Body of pancreas (tissue), 4 donors: ENCODE results near the gene DOK6. TPM values are rescaled to one million over a fixed set of nuclear protein-coding genes. Genes with fewer than 3 reads are reported as not detected.

Source experiments
- ATAC-seq: fragments of 150-250 bp; one replicate; pipeline ENCODE4 v1.9.1; 2016
- DNase-seq, 4 donors: peaks; one replicate each; pipeline ENCODE4 v3.0.0-alpha.2; 2019
- H3K27ac ChIP-seq, 4 donors: fragments of 200-600 bp; sonication (generic); 1 replicate in 3 of 4; 2 replicates in 1 of 4; pipeline versions ENCODE4 v1.5.1 to v1.6.1; 2016 to 2019; ENCODE audit warnings: mild to moderate bottlenecking in 1 of 4, mixed read lengths in 1 of 4, moderate library complexity in 1 of 4
- H3K27me3 ChIP-seq, 2 donors: fragments of 200-600 bp; sonication (generic); one replicate each; pipeline ENCODE4 v1.6.0; 2016; ENCODE audit warnings: mild to moderate bottlenecking in 1 of 2
- H3K36me3 ChIP-seq, 2 donors: fragments of 200-600 bp; sonication (generic); replicated peaks in 1 of 2; 2 replicates each; pipeline ENCODE4 v1.5.1; 2016; ENCODE audit warnings: low read depth in 2 of 2; ENCODE audit not compliant: insufficient read depth in 1 of 2
- H3K4me1 ChIP-seq: fragments of 200-600 bp; sonication (generic); one replicate; pipeline ENCODE4 v1.6.0; 2016
- H3K4me3 ChIP-seq, 2 donors: fragments of 200-600 bp; sonication (generic); 1 replicate in 1 of 2; 2 replicates in 1 of 2; pipeline ENCODE4 v1.5.1; 2016 to 2019
- H3K9me3 ChIP-seq, 3 donors: fragments of 200-600 bp; sonication (generic); 1 replicate in 2 of 3; 2 replicates in 1 of 3; pipeline ENCODE4 v1.5.1; 2016
- POLR2A ChIP-seq, 3 donors: fragments of 450-650 bp; IDR thresholded peaks; one replicate each; pipeline ENCODE4 v1.6.1; 2016; ENCODE audit warnings: antibody characterized with exemption in 3 of 3, mild to moderate bottlenecking in 2 of 3
- WGBS, 2 donors: methylation state at CpG; one replicate each; pipeline ENCODE4 v1.1.5; 2017; 5-methylcytosine and 5-hydroxymethylcytosine counted together
- intact Hi-C: fragments of 100-400 bp; cut with DNase I; formaldehyde crosslinking; loops from one replicate; pipeline ENCODE4 v1.15.1; 2023
- total RNA-seq, 2 donors: library from RNA; depleted of rRNA; stranded (reverse); fragments of >200 nt; gene quantifications; one replicate each; pipeline ENCODE4 v1.1.0, GENCODE V29; 2016
- TF ChIP-seq, protein P1 (sequence below), 7 experiments: fragments of 450-650 bp in 4 of 7; fragments of 200-600 bp in 3 of 7; sonication (generic) in 3 of 7; IDR thresholded peaks; one replicate each; pipeline ENCODE4 v1.5.1; 2016 to 2019; ENCODE audit warnings: antibody characterized with exemption in 7 of 7

Gene DOK6
- total RNA-seq, 2 donors from 2014 or later = under 0.01 to 0.66 TPM

GRCh38 chr18:69574401-69574800 is 173.7 kb downstream of the DOK6 start:
- H3K27me3 ChIP-seq = no peaks in the 10 kb centered on the region
- no peaks in the 10 kb centered on the region for H3K9me3 ChIP-seq
- no peaks in the 10 kb centered on the region for H3K4me1 ChIP-seq
- ATAC-seq (no peak), DNase-seq (no peak)
- WGBS, 2 donors = 58 to 62% methylated on average over 2 of the region's 2 CpGs
- no peaks in the 10 kb centered on the region for H3K36me3 ChIP-seq
- TF ChIP-seq POLR2A (IDR thresholded peaks at IDR 0.05) = no peak
- TF ChIP-seq, protein P1, sequence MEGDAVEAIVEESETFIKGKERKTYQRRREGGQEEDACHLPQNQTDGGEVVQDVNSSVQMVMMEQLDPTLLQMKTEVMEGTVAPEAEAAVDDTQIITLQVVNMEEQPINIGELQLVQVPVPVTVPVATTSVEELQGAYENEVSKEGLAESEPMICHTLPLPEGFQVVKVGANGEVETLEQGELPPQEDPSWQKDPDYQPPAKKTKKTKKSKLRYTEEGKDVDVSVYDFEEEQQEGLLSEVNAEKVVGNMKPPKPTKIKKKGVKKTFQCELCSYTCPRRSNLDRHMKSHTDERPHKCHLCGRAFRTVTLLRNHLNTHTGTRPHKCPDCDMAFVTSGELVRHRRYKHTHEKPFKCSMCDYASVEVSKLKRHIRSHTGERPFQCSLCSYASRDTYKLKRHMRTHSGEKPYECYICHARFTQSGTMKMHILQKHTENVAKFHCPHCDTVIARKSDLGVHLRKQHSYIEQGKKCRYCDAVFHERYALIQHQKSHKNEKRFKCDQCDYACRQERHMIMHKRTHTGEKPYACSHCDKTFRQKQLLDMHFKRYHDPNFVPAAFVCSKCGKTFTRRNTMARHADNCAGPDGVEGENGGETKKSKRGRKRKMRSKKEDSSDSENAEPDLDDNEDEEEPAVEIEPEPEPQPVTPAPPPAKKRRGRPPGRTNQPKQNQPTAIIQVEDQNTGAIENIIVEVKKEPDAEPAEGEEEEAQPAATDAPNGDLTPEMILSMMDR (IDR thresholded peaks at IDR 0.05) = no peak
- no peak overlapping the region for H3K4me3 ChIP-seq
- no peak overlapping the region for H3K27ac ChIP-seq
- intact Hi-C loops = no loop called here

DNA sequence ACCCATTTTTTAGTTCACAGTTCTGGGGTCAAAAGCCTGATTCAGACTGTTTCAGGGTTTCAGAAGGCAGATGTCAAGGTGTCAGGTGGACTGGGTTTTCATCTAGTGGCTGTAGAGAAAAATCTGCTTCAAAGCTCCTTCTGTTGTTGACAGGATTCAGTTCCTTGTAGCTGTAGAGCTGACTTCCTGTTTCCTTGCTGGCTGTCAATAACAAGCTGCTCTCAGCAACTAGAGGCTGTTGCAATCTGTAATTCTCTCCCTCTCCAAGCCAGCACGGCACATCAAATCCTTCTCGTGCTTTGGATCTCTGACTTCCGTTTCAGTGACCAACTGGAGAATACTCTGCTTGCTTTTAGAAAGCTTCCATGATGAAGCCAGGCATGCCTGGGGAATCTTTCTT is 179.4 kb downstream of the DOK6 start:
- no peak overlapping the region for H3K4me3 ChIP-seq
- no peaks in the 10 kb centered on the region for H3K27me3 ChIP-seq
- H3K4me1 ChIP-seq = no peaks in the 10 kb centered on the region
- no peak for DNase-seq
- no peak for TF ChIP-seq POLR2A (IDR thresholded peaks at IDR 0.05)
- TF ChIP-seq, protein P1 (IDR thresholded peaks at IDR 0.05) = no peak
- no peak overlapping the region for H3K27ac ChIP-seq
- 29 to 37% methylated on average over 3 of the region's 3 CpGs for WGBS, 2 donors
- intact Hi-C loops = no loop called here
- H3K36me3 ChIP-seq = no peaks in the 10 kb centered on the region
- H3K9me3 ChIP-seq = no peaks in the 10 kb centered on the region
- ATAC-seq = no peak

GRCh38 chr18:69584429-69584828 is 183.7 kb downstream of the DOK6 start:
- Histone ChIP-seq H3K4me3 (no peak overlapping the region), H3K4me1 (no peaks in the 10 kb centered on the region), H3K27me3 (no peaks in the 10 kb centered on the region), H3K36me3 (no peaks in the 10 kb centered on the region), H3K9me3 (no peaks in the 10 kb centered on the region), H3K27ac (no peak overlapping the region)
- ATAC-seq (no peak), DNase-seq (no peak)
- no peak for TF ChIP-seq POLR2A (IDR thresholded peaks at IDR 0.05)
- TF ChIP-seq, protein P1 (IDR thresholded peaks at IDR 0.05) = no peak
- intact Hi-C loops = no loop called here
- WGBS, 2 donors = 88 to 89% methylated on average over 6 of the region's 6 CpGs

DNA sequence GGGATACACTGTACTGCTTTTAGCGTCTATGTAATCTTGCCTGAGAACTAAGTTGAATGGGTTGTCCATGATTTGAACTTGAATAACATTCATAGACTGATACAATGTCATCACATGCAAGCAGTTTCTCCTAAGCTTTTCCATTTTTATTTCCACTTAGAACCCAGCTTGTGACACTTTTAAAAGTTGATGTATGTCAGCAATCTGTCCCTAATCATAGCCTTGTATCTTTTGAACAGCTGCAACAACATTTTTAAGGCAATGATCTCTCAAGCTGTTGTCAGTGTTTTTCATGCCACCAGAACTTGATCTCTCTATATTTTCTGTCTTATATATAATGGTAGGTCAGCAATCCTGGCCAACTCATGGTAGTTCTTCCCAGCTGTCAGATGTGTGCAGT is 185.0 kb downstream of the DOK6 start:
- H3K4me3 ChIP-seq = no peak overlapping the region
- intact Hi-C loops = no loop called here
- no peaks in the 10 kb centered on the region for H3K27me3 ChIP-seq
- TF ChIP-seq, protein P1 (IDR thresholded peaks at IDR 0.05) = no peak
- no peak for TF ChIP-seq POLR2A (IDR thresholded peaks at IDR 0.05)
- DNase-seq (no peak), ATAC-seq (no peak)
- 55 to 70% methylated on average over 1 of the region's 1 CpG for WGBS, 2 donors
- no peaks in the 10 kb centered on the region for H3K36me3 ChIP-seq
- no peaks in the 10 kb centered on the region for H3K4me1 ChIP-seq
- no peaks in the 10 kb centered on the region for H3K9me3 ChIP-seq
- no peak overlapping the region for H3K27ac ChIP-seq

DNA sequence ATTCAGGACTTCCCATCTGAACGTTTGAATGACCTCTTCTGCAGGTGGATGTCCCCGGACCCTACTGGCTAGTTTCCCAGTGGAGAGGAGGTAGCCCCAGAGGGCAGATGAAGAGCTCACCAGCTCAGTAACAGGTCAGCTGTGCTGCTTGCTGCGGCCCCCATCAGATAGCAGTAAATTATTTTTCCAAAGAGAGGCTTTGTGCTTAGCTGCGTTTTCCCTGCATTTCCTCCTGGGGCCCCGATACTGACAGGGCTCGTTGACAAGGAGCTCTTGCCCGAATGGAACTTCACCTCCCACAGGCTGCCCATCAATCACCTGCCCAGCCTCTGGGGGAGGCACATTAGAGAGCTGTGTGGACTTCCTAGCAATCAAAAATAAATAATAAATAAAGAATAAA is 185.8 kb downstream of the DOK6 start:
- Histone ChIP-seq H3K36me3 (no peaks in the 10 kb centered on the region), H3K4me3 (no peak overlapping the region), H3K27me3 (no peaks in the 10 kb centered on the region), H3K9me3 (no peaks in the 10 kb centered on the region), H3K27ac (no peak overlapping the region), H3K4me1 (no peaks in the 10 kb centered on the region)
- WGBS, 2 donors = 45 to 51% methylated on average over 7 of the region's 7 CpGs
- ATAC-seq = no peak
- DNase-seq = no peak
- TF ChIP-seq, protein P1 (IDR thresholded peaks at IDR 0.05) = no peak
- TF ChIP-seq POLR2A (IDR thresholded peaks at IDR 0.05) = no peak
- intact Hi-C loops = no loop called here
